ENCODE data around the gene LGALS12.

The LGALS12 gene

DNA sequence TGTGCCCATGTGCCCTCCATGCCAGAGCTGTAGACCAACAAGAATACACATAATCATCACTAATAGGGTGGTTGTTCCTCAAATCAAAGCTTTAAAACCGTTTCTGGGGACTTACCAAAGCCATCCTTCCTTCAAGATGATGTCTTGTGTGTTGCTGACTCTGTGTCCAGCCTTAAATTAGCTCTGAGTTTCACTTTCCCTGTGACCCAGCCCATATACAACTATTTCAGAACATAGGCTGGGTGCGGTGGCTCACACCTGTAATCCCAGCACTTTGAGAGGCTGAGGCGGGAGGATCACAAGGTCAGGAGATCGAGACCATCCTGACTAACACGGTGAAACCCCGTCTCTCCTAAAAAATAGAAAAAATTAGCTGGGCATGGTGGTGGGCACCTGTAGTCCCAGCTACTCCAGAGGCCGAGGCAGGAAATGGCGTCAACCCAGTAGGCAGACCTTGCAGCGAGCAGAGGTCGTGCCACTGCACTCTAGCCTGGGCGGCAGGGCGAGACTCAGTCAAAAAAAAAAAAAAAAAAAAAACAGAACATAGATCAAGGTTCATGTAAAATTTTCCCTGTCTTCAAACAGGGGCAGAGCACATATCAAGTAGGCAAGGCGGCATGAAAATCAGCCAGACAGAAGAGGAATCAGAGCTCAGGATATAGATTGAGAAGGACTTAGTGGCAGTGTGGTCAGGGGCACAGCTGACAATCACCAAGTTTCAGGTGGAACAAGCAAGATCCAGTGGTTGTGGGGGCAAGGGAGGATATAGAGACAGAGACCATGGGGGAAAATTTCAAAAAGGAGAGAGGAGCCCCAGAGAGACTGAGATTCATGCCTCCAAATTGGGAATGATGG, 57.5 kb downstream of the LGALS12 start, which contains the start of gene PLAAT2:
TSS of gene PLAAT2 (minus strand) at position 179 of the 855 bp plus-strand sequence. CDS start at position 124, 55 bp downstream.
- Histone ChIP-seq H3K9ac (ENCODE audit: low read depth, low read length, poor library complexity, severe bottlenecking) (no peak within 1 kb of the TSS), H3K9me2 (replicated peaks; ENCODE audit: low read depth, low read length) (no peaks in the 10 kb centered on the region), H3K79me2 (ENCODE audit: insufficient read depth, low read length) (no peaks in the 10 kb centered on the region), H3K4me2 (ENCODE audit: low read depth, low read length, poor library complexity, severe bottlenecking) (no peak within 1 kb of the TSS), H3K4me1 (ENCODE audit: insufficient read depth, low read length, poor library complexity, severe bottlenecking) (peaks cover 49% of the 10 kb centered on the region), H3K4me3 (ENCODE audit: low read length, poor library complexity, severe bottlenecking) (no peak within 1 kb of the TSS), H3F3A (ENCODE audit: low read depth) (no peaks in the 10 kb centered on the region), H3K9me3 (ENCODE audit: insufficient read depth, low read depth, low read length) (no peaks in the 10 kb centered on the region), H4K20me1 (ENCODE audit: insufficient read depth, low read length, poor library complexity, severe bottlenecking) (no peaks in the 10 kb centered on the region), H2AFZ (ENCODE audit: low read length) (no peak within 1 kb of the TSS), H3K27me3 (ENCODE audit: insufficient read depth, low read length, poor library complexity, severe bottlenecking) (no peaks in the 10 kb centered on the region), H3K36me3 (ENCODE audit: insufficient read depth, low read length) (no peaks in the 10 kb centered on the region)
- TF ChIP-seq, protein P1, sequence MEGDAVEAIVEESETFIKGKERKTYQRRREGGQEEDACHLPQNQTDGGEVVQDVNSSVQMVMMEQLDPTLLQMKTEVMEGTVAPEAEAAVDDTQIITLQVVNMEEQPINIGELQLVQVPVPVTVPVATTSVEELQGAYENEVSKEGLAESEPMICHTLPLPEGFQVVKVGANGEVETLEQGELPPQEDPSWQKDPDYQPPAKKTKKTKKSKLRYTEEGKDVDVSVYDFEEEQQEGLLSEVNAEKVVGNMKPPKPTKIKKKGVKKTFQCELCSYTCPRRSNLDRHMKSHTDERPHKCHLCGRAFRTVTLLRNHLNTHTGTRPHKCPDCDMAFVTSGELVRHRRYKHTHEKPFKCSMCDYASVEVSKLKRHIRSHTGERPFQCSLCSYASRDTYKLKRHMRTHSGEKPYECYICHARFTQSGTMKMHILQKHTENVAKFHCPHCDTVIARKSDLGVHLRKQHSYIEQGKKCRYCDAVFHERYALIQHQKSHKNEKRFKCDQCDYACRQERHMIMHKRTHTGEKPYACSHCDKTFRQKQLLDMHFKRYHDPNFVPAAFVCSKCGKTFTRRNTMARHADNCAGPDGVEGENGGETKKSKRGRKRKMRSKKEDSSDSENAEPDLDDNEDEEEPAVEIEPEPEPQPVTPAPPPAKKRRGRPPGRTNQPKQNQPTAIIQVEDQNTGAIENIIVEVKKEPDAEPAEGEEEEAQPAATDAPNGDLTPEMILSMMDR (conservative IDR thresholded peaks at IDR 0.05; ENCODE audit: low read length), result no peak
- TF ChIP-seq EZH2phosphoT487 (IDR thresholded peaks at IDR 0.05; ENCODE audit: borderline replicate concordance), result no peak

DNA sequence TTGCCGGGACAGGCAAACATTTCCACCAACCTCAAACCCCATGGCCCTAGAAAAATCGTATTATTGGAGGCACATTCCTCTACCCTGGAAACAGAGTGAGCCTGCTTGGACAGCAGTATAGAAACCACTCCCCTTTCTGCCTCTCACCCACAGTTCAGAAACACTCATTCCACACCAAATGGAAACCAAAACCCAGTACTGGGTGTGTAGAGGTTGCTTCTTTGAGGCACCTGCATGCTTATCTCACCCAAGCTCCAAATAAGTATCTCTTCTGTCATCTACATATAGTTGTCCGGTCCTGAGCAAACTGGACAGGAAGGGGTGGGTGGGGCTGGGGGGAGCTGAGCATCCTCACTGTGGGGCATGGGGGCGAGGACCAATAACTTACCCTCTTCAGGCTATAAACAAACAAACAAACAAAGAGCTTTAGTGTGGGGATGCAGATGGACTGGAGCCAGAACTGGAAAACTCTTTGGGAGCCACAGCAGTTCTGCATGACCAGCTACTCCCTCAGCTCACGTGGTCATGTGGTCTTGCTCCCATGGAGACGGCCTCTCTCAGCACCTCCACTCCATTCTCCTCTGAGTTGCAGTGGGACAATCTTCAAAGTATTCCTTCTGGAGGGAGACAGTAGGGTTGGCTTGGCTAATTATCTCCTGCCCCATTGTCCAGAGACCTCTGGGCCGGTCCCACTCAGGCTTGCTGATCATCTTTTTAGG, 58.3 kb downstream of the LGALS12 start:
- H3K36me3 ChIP-seq (ENCODE audit: insufficient read depth, low read length), result no peaks in the 10 kb centered on the region
- no peaks in the 10 kb centered on the region for H3K79me2 ChIP-seq (ENCODE audit: insufficient read depth, low read length)
- H3K4me1 ChIP-seq (ENCODE audit: insufficient read depth, low read length, poor library complexity, severe bottlenecking), result peaks cover 41% of the 10 kb centered on the region
- H2AFZ ChIP-seq (ENCODE audit: low read length), result no peak overlapping the region
- no peak overlapping the region for H3K4me2 ChIP-seq (ENCODE audit: low read depth, low read length, poor library complexity, severe bottlenecking)
- no peaks in the 10 kb centered on the region for H3K9me3 ChIP-seq (ENCODE audit: insufficient read depth, low read depth, low read length)
- no peaks in the 10 kb centered on the region for H3K27me3 ChIP-seq (ENCODE audit: insufficient read depth, low read length, poor library complexity, severe bottlenecking)
- no peaks in the 10 kb centered on the region for H3K9me2 ChIP-seq (replicated peaks; ENCODE audit: low read depth, low read length)
- H3K9ac ChIP-seq (ENCODE audit: low read depth, low read length, poor library complexity, severe bottlenecking), result no peak overlapping the region
- no peak overlapping the region for H3K4me3 ChIP-seq (ENCODE audit: low read length, poor library complexity, severe bottlenecking)
- no peaks in the 10 kb centered on the region for H3F3A ChIP-seq (ENCODE audit: low read depth)
- TF ChIP-seq EZH2phosphoT487 (IDR thresholded peaks at IDR 0.05; ENCODE audit: borderline replicate concordance), result no peak
- TF ChIP-seq, protein P1 (conservative IDR thresholded peaks at IDR 0.05; ENCODE audit: low read length), result no peak
- no peaks in the 10 kb centered on the region for H4K20me1 ChIP-seq (ENCODE audit: insufficient read depth, low read length, poor library complexity, severe bottlenecking)

DNA sequence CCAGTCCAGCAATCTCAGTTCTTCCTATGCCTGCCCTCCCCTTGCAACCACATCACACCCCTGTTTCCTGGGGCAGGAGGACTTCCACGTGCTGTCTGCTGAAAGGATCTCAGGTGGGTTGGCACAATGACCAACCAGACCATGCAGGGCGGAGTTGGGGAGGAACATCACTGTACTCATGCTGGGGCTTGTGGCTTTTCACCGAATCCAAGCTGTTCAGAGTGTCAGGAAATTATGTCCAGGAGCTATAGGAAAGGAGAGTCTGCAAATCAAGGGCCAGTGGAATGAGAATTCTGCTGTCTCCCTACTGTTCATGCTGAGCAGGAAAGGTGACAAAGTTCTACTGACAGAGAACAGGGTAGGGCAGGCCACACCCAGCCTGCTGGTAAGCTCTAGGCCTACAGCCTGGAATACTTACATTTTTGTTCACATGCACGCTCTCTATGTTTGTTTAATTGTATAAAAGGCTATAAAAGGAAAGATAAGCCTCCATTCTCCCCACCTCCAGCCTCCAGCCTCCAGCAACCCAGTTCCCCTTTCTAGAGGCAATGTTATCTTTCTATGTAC, 59.0 kb downstream of the LGALS12 start:
- Histone ChIP-seq H3K9ac (ENCODE audit: low read depth, low read length, poor library complexity, severe bottlenecking) (no peak overlapping the region), H3K9me2 (replicated peaks; ENCODE audit: low read depth, low read length) (no peaks in the 10 kb centered on the region), H3K27me3 (ENCODE audit: insufficient read depth, low read length, poor library complexity, severe bottlenecking) (no peaks in the 10 kb centered on the region), H3K4me1 (ENCODE audit: insufficient read depth, low read length, poor library complexity, severe bottlenecking) (peaks cover 34% of the 10 kb centered on the region), H2AFZ (ENCODE audit: low read length) (no peak overlapping the region), H3K4me3 (ENCODE audit: low read length, poor library complexity, severe bottlenecking) (no peak overlapping the region), H3K36me3 (ENCODE audit: insufficient read depth, low read length) (no peaks in the 10 kb centered on the region), H3K79me2 (ENCODE audit: insufficient read depth, low read length) (no peaks in the 10 kb centered on the region), H4K20me1 (ENCODE audit: insufficient read depth, low read length, poor library complexity, severe bottlenecking) (no peaks in the 10 kb centered on the region), H3K4me2 (ENCODE audit: low read depth, low read length, poor library complexity, severe bottlenecking) (no peak overlapping the region), H3F3A (ENCODE audit: low read depth) (no peaks in the 10 kb centered on the region), H3K9me3 (ENCODE audit: insufficient read depth, low read depth, low read length) (no peaks in the 10 kb centered on the region)
- TF ChIP-seq, protein P1 (conservative IDR thresholded peaks at IDR 0.05; ENCODE audit: low read length), result no peak
- no peak for TF ChIP-seq EZH2phosphoT487 (IDR thresholded peaks at IDR 0.05; ENCODE audit: borderline replicate concordance)

Data from Loucy (cell line).